Nephron progenitor cell (in vitro differentiated cells): ENCODE data around the gene IL22RA1.

Experiments
- DNase-seq: peaks from one replicate; pipeline ENCODE4 v3.0.0; 2021
- H3K27ac Mint-ChIP-seq: 2 replicates; pipeline ENCODE4 v1.8.0; 2021; ENCODE audit warnings: mild to moderate bottlenecking, moderate library complexity, mixed read lengths
- H3K27me3 Mint-ChIP-seq: 2 replicates; pipeline ENCODE4 v1.8.0; 2021; ENCODE audit warnings: mild to moderate bottlenecking, low read depth, mixed read lengths; ENCODE audit not compliant: poor library complexity
- H3K36me3 Mint-ChIP-seq: 2 replicates; pipeline ENCODE4 v1.8.0; 2021; ENCODE audit warnings: low read depth, mixed read lengths
- H3K4me1 Mint-ChIP-seq: 2 replicates; pipeline ENCODE4 v1.8.0; 2021; ENCODE audit warnings: mixed read lengths
- H3K4me3 Mint-ChIP-seq: 2 replicates; pipeline ENCODE4 v1.8.0; 2021; ENCODE audit warnings: mild to moderate bottlenecking, moderate library complexity, mixed read lengths
- H3K9me3 Mint-ChIP-seq: 2 replicates; pipeline ENCODE4 v1.8.0; 2021; ENCODE audit warnings: mild to moderate bottlenecking, moderate library complexity, mixed read lengths
- CTCF ChIP-seq: fragments of 200-600 bp; sonication (generic); IDR thresholded peaks from 2 replicates; pipeline ENCODE4 v1.5.0; 2021; ENCODE audit warnings: antibody characterized with exemption

IL22RA1 gene

GRCh38 chr1:24075590-24075854 lies 67.4 kb downstream of the IL22RA1 start:
- no peak for TF ChIP-seq CTCF
- DNase-seq: no peak
- peaks cover 20% of the 10 kb centered on the region for H3K4me1 Mint-ChIP-seq
- H3K36me3 Mint-ChIP-seq: no peaks in the 10 kb centered on the region
- no peak overlapping the region for H3K4me3 Mint-ChIP-seq
- H3K9me3 Mint-ChIP-seq: no peaks in the 10 kb centered on the region
- no peak overlapping the region for H3K27ac Mint-ChIP-seq
- H3K27me3 Mint-ChIP-seq: peaks cover 9% of the 10 kb centered on the region

DNA sequence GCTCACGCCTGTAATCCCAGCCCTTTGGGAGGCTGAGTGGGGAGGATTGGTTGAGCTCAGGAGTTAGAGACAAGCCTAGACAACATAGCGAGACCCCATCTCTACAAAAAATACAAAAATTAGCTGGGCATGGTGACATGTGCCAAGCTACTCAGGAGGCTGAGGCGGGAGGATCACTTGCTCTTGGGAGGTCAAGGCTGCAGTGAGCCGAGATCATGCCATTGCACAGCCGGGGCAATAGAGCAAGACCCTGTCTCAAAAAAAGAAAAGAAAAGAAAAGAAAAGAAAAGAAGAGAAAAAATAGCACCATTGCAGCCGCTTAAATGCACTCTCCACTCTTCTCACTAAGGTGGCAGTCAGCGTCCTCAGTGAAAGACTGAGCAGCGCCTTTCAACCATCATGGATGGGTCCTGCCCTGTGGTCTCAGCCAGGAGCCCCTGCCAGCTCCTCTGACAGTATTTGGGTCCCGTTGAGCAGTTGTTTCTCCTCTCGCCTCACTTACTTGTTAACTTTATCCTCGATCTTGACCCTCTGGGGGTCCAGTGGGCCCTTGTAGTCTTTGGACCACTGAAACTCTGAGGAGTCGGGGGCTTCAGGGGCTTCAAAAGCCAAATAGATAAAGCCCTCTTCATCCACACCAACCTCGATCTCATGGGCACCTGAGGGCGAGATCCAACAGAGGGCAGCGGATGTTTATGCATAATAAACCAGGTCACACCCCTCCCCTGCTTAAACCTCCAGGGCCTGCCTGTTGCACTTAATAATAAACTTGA lies 67.9 kb downstream of the IL22RA1 start:
- no peak for DNase-seq
- Mint-ChIP-seq H3K36me3 (no peaks in the 10 kb centered on the region), H3K27ac (no peak overlapping the region), H3K9me3 (no peaks in the 10 kb centered on the region), H3K4me1 (peaks cover 20% of the 10 kb centered on the region), H3K4me3 (no peak overlapping the region), H3K27me3 (peaks cover 6% of the 10 kb centered on the region)
- TF ChIP-seq CTCF: no peak

- peaks cover 6% of the 10 kb centered on the region for H3K27me3 Mint-ChIP-seq
- H3K9me3 Mint-ChIP-seq: no peaks in the 10 kb centered on the region
- no peak for DNase-seq
- no peak overlapping the region for H3K27ac Mint-ChIP-seq
- H3K36me3 Mint-ChIP-seq: no peaks in the 10 kb centered on the region
- H3K4me1 Mint-ChIP-seq: peaks cover 20% of the 10 kb centered on the region
- H3K4me3 Mint-ChIP-seq: no peak overlapping the region
- TF ChIP-seq CTCF: no peak
Observed at GRCh38 chr1:24074196-24074595, 68.7 kb downstream of the IL22RA1 start.

GRCh38 chr1:24071941-24072340 lies 71.0 kb downstream of the IL22RA1 start:
- no peaks in the 10 kb centered on the region for H3K36me3 Mint-ChIP-seq
- H3K4me3 Mint-ChIP-seq: no peak overlapping the region
- no peak overlapping the region for H3K27ac Mint-ChIP-seq
- H3K4me1 Mint-ChIP-seq: peaks cover 12% of the 10 kb centered on the region
- no peaks in the 10 kb centered on the region for H3K9me3 Mint-ChIP-seq
- H3K27me3 Mint-ChIP-seq: peaks cover 13% of the 10 kb centered on the region
- no peak for DNase-seq
- no peak for TF ChIP-seq CTCF

DNA sequence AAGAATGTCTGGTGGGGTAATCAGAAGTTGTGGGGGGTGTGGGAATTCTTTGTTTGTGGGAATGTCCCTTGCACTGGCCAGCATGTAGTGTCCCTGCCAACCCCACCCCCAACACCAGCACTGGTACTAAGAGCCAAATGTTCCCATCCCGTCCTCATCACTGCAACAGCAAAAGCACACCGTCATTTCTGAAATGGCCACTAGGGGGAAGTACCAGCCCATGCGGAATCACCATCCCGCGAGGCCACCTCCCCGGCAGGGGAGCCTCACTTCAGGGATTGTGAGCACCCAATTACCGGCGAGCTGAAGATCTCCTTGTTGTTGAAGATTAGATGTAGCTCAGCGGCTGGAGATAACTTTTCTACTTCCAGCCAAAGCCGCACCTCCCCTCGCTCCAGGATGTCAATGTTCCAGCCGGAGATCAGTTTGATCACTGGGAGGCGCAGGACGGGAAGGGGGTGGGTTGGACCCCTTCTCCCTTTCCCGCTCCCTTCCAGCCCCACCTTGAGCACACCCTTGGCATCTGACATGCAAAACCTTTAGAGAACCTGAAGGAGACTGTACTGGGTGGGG lies 72.0 kb downstream of the IL22RA1 start:
- H3K36me3 Mint-ChIP-seq: no peaks in the 10 kb centered on the region
- TF ChIP-seq CTCF: peak; percentile 87
- peaks cover 12% of the 10 kb centered on the region for H3K27me3 Mint-ChIP-seq
- H3K4me1 Mint-ChIP-seq: peaks cover 12% of the 10 kb centered on the region
- H3K9me3 Mint-ChIP-seq: no peaks in the 10 kb centered on the region
- no peak overlapping the region for H3K27ac Mint-ChIP-seq
- DNase-seq: peak; percentile 83
- peak overlapping the region; percentile 36 for H3K4me3 Mint-ChIP-seq

- TF ChIP-seq CTCF: no peak
- H3K36me3 Mint-ChIP-seq: no peaks in the 10 kb centered on the region
- peaks cover 12% of the 10 kb centered on the region for H3K27me3 Mint-ChIP-seq
- no peak overlapping the region for H3K4me3 Mint-ChIP-seq
- no peak overlapping the region for H3K27ac Mint-ChIP-seq
- no peak for DNase-seq
- no peaks in the 10 kb centered on the region for H3K9me3 Mint-ChIP-seq
- peaks cover 12% of the 10 kb centered on the region for H3K4me1 Mint-ChIP-seq
Observed at GRCh38 chr1:24069817-24070216, 73.1 kb downstream of the IL22RA1 start.
